Measurements from ENCODE around the gene NBL1. TPM values are rescaled to one million over a fixed set of nuclear protein-coding genes. Genes with fewer than 3 reads are reported as not detected.

NBL1 gene
- total and polyA plus RNA-seq, 7 donors = 64.1 to 394 (median 128) TPM

DNA sequence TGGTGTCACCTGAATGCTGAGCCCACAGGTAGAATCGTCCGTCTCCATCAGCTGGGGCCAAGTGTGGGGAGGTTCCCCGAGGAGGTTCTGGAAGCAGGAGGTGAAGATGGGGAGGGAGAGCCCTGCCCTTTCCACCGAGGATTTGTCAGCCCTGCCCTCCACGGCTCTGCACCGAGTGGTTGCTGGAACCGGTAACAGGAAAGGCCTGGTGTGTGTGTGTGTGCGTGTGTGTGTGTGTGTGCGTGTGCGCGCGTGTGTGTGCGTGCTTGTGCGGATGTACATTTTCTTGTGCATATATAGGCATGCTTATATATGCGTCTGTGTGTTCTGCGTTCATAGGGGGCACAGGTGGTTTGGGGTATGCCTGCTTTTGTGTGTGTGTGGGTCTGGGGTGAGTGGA, 3.5 kb downstream of the NBL1 start:
- WGBS, 2 donors = 13 to 25% methylated on average over 16 of the region's 16 CpGs
- no peaks in the 10 kb centered on the region for H3K27me3 ChIP-seq
- no peaks in the 10 kb centered on the region for H3K36me3 ChIP-seq
- no peak for DNase-seq
- intact Hi-C loops (cut with DNase I) = loop anchor here (5.0 kb wide), 1 partner anchor 395 kb away; the partner anchor contains the start of genes EMC1 and MRTO4
- peak overlapping the region; percentile 93 to 97 (median 94) for H3K27ac ChIP-seq
- peak overlapping the region in 3 of 4 donors; percentile 4 to 80 (median 75) for H3K4me3 ChIP-seq
- H3K9me3 ChIP-seq = no peaks in the 10 kb centered on the region
- H3K4me1 ChIP-seq = peaks cover 0 to 74% (median 61%) of the 10 kb centered on the region in 4 donors
- no peak for TF ChIP-seq POLR2AphosphoS5 (IDR thresholded peaks at IDR 0.05)
- TF ChIP-seq EP300 (IDR thresholded peaks at IDR 0.05) = no peak
- no peak for TF ChIP-seq POLR2A (IDR thresholded peaks at IDR 0.05)
- TF ChIP-seq, protein P1, sequence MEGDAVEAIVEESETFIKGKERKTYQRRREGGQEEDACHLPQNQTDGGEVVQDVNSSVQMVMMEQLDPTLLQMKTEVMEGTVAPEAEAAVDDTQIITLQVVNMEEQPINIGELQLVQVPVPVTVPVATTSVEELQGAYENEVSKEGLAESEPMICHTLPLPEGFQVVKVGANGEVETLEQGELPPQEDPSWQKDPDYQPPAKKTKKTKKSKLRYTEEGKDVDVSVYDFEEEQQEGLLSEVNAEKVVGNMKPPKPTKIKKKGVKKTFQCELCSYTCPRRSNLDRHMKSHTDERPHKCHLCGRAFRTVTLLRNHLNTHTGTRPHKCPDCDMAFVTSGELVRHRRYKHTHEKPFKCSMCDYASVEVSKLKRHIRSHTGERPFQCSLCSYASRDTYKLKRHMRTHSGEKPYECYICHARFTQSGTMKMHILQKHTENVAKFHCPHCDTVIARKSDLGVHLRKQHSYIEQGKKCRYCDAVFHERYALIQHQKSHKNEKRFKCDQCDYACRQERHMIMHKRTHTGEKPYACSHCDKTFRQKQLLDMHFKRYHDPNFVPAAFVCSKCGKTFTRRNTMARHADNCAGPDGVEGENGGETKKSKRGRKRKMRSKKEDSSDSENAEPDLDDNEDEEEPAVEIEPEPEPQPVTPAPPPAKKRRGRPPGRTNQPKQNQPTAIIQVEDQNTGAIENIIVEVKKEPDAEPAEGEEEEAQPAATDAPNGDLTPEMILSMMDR (IDR thresholded peaks at IDR 0.05) = no peak

DNA sequence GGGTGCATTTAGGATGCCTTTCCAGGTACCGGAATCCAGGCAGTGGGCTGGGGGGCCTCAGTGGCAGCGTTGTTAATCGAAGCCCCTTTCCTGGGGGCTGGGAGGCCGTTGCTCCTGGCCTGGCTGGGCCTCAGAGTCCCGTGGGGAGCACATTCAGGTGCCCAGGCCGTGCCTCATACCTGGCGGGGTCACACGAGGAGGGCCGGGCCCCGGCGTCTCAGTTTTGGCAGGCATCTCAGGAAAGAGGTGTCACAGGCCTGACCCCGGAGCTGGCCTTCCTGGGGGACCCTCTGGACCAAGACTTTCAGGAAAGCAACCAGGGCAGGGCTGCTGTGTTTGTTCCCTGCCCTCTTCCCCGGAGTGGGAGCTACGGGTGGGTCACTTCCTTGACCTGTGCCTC, 4.1 kb downstream of the NBL1 start:
- H3K4me1 ChIP-seq = peaks cover 0 to 69% (median 60%) of the 10 kb centered on the region in 4 donors
- TF ChIP-seq, protein P1 (IDR thresholded peaks at IDR 0.05) = no peak
- TF ChIP-seq EP300 (IDR thresholded peaks at IDR 0.05) (no peak), POLR2AphosphoS5 (IDR thresholded peaks at IDR 0.05) (no peak), POLR2A (IDR thresholded peaks at IDR 0.05) (no peak)
- intact Hi-C loops (cut with DNase I) = loop anchor here (5.0 kb wide), 1 partner anchor 396 kb away; the partner anchor contains the start of genes EMC1 and MRTO4
- peak overlapping the region; percentile 93 to 97 (median 94) for H3K27ac ChIP-seq
- H3K9me3 ChIP-seq = no peaks in the 10 kb centered on the region
- no peaks in the 10 kb centered on the region for H3K36me3 ChIP-seq
- H3K4me3 ChIP-seq = peak overlapping the region in 2 of 4 donors; percentile 1 to 80
- WGBS, 2 donors = 18 to 59% methylated on average over 14 of the region's 14 CpGs
- H3K27me3 ChIP-seq = no peaks in the 10 kb centered on the region
- DNase-seq = no peak

DNA sequence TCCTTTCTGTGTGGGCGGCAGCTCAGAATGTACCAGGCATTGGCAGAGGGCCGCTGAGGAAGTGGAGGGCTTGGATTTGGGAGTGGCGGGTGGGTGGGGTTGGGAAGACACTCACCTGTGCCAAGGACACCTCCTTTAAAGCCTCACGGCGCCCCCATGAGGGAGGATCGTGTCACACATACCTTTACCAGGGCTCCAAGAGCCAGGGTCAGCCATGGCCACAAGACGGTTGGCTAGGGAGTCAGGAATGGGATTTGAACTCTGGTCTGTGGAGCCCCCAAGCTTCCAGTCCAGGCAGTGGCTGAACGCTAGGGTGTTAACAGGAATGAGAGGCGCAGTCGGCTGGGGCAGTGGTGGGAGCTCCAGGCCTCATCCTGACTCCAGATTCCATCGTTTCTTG, 4.6 kb downstream of the NBL1 start:
- Histone ChIP-seq H3K9me3 (no peaks in the 10 kb centered on the region), H3K4me3 (peak overlapping the region in 1 of 4 donors; percentile 1), H3K27me3 (no peaks in the 10 kb centered on the region), H3K36me3 (no peaks in the 10 kb centered on the region), H3K4me1 (peaks cover 0 to 69% (median 60%) of the 10 kb centered on the region in 4 donors), H3K27ac (peak overlapping the region; percentile 93 to 97 (median 94))
- WGBS, 2 donors = 26 to 54% methylated on average over 11 of the region's 11 CpGs
- no peak for TF ChIP-seq POLR2A (IDR thresholded peaks at IDR 0.05)
- TF ChIP-seq, protein P1 (IDR thresholded peaks at IDR 0.05) = peak in 1 of 4 experiments; percentile 19
- TF ChIP-seq POLR2AphosphoS5 (IDR thresholded peaks at IDR 0.05) = no peak
- intact Hi-C loops (cut with DNase I) = loop anchor here (5.0 kb wide), 1 partner anchor 396 kb away; the partner anchor contains the start of genes EMC1 and MRTO4
- DNase-seq = no peak

DNA sequence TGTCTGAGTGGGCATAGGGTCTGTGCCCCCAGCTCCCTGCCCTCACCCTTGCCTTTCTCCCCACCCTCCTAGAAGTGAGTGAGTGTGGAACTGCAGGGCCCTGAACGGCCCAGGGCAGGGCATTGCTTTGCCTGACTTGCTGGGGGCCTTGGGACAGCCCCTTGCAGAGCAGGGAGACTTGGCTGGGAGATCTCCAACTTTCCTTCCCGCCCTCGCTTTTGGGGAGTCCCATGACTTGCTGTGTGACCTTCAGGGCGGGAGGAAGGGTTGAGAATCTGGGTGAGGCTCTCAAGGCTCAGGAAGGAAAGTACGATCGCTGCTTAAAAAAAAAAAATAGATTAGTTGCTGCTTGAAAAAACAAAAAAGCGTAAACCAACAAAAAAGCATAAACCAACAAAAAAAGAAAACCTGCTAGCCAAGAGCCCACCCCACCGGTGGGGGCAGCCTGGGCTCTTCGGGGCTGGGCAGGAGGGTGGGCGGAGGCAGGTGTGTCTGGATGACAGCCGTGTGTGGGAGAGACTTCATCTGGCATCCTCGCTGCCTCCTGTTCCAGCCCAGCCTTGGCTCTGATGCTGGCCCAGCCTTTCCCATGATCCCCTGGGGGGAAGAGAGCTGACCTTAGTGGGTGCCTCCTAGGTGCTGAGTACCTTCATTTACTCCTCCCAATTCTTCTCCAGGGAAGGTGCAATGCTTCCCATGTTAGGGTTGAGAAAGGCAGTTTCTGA, 6.5 kb downstream of the NBL1 start:
- H3K36me3 ChIP-seq = peaks cover 0 to 8% (median 2%) of the 10 kb centered on the region in 4 donors
- no peaks in the 10 kb centered on the region for H3K9me3 ChIP-seq
- peak overlapping the region; percentile 81 to 97 (median 93) for H3K27ac ChIP-seq
- no peak for DNase-seq
- 16 to 43% methylated on average over 12 of the region's 12 CpGs for WGBS, 2 donors
- TF ChIP-seq POLR2A (IDR thresholded peaks at IDR 0.05) (no peak), POLR2AphosphoS5 (IDR thresholded peaks at IDR 0.05) (no peak), EP300 (IDR thresholded peaks at IDR 0.05) (no peak)
- TF ChIP-seq, protein P1 (IDR thresholded peaks at IDR 0.05) = no peak
- H3K27me3 ChIP-seq = no peaks in the 10 kb centered on the region
- intact Hi-C loops (cut with DNase I) = loop anchor here (2.0 kb wide), 2 partner anchors 260 to 306 kb away; no protein-coding TSS in a partner anchor
- peaks cover 0 to 78% (median 69%) of the 10 kb centered on the region in 4 donors for H3K4me1 ChIP-seq
- H3K4me3 ChIP-seq = peak overlapping the region in 1 of 4 donors; percentile 7
